Gastroesophageal sphincter (tissue), 3 donors: Measurements from ENCODE around the gene EXOC6B.

Source experiments
- EP300 ChIP-seq: sonication (generic); formaldehyde crosslinking; IDR thresholded peaks from one replicate; pipeline ENCODE4 v1.6.1; 2017; ENCODE audit warnings: antibody characterized with exemption, mild to moderate bottlenecking
- TF ChIP-seq, protein P1 (sequence below), 4 experiments: fragments of 200-600 bp in 2 of 4; fragments of 450-650 bp in 2 of 4; sonication (generic) in 1 of 4; IDR thresholded peaks; one replicate each; pipeline ENCODE4 v1.5.1; 2017 to 2019; ENCODE audit warnings: antibody characterized with exemption in 4 of 4, mild to moderate bottlenecking in 2 of 4, moderate library complexity in 2 of 4

DNA sequence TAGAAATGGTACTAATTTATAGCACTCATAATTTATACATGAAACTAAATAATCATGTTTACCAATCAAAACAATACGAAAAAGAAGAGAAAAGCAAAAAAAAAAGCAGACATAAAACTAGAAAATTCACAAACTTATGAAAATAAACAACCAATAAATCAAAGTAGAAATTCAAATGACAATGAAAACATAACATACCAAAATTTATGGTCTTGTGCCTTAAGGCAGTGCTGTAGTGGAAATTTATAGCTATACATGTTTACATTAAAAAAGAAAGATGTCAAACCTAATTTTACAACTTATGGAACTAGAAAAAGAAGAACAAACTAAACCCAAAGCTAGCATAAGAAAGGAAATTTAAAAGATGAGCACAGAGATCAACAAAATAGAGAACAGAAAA is 45.2 kb upstream of the EXOC6B start:
- TF ChIP-seq, protein P1, sequence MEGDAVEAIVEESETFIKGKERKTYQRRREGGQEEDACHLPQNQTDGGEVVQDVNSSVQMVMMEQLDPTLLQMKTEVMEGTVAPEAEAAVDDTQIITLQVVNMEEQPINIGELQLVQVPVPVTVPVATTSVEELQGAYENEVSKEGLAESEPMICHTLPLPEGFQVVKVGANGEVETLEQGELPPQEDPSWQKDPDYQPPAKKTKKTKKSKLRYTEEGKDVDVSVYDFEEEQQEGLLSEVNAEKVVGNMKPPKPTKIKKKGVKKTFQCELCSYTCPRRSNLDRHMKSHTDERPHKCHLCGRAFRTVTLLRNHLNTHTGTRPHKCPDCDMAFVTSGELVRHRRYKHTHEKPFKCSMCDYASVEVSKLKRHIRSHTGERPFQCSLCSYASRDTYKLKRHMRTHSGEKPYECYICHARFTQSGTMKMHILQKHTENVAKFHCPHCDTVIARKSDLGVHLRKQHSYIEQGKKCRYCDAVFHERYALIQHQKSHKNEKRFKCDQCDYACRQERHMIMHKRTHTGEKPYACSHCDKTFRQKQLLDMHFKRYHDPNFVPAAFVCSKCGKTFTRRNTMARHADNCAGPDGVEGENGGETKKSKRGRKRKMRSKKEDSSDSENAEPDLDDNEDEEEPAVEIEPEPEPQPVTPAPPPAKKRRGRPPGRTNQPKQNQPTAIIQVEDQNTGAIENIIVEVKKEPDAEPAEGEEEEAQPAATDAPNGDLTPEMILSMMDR (IDR thresholded peaks at IDR 0.05): no peak
- TF ChIP-seq EP300: no peak
